ENCODE measurements around the gene JAKMIP1.

The JAKMIP1 gene

GRCh38 chr4:6177587-6178197, 22.7 kb downstream of the JAKMIP1 start:
- DNase-seq: no peak

GRCh38 chr4:6175426-6175825, 24.9 kb downstream of the JAKMIP1 start:
- no peak for DNase-seq

GRCh38 chr4:6172927-6173200, 27.5 kb downstream of the JAKMIP1 start:
- no peak for DNase-seq

GRCh38 chr4:6172093-6172926, 28.0 kb downstream of the JAKMIP1 start:
- DNase-seq: no peak

- DNase-seq: no peak
Measured at GRCh38 chr4:6169239-6169638, 31.1 kb downstream of the JAKMIP1 start.

- no peak for DNase-seq
Measured at GRCh38 chr4:6165766-6166165, 34.6 kb downstream of the JAKMIP1 start.

GRCh38 chr4:6162885-6163284, 37.5 kb downstream of the JAKMIP1 start:
- DNase-seq: no peak

GRCh38 chr4:6161921-6162464, 38.4 kb downstream of the JAKMIP1 start:
- DNase-seq: no peak

GRCh38 chr4:6160536-6160935, 39.8 kb downstream of the JAKMIP1 start:
- no peak for DNase-seq

- no peak for DNase-seq
Measured at GRCh38 chr4:6157926-6158325, 42.4 kb downstream of the JAKMIP1 start.

- DNase-seq: no peak
Measured at GRCh38 chr4:6155996-6156750, 44.2 kb downstream of the JAKMIP1 start.

GRCh38 chr4:6154875-6155274, 45.5 kb downstream of the JAKMIP1 start:
- DNase-seq: no peak

GRCh38 chr4:6153874-6154273, 46.5 kb downstream of the JAKMIP1 start:
- no peak for DNase-seq

GRCh38 chr4:6152869-6153705, 47.3 kb downstream of the JAKMIP1 start:
- no peak for DNase-seq

- DNase-seq: no peak
Measured at GRCh38 chr4:6150046-6150735, 50.2 kb downstream of the JAKMIP1 start.

GRCh38 chr4:6148506-6149205, 51.7 kb downstream of the JAKMIP1 start:
- DNase-seq: no peak

GRCh38 chr4:6147441-6147840, 52.9 kb downstream of the JAKMIP1 start:
- DNase-seq: no peak

GRCh38 chr4:6143603-6144181, 56.7 kb downstream of the JAKMIP1 start:
- DNase-seq: no peak

GRCh38 chr4:6142935-6143602, 57.3 kb downstream of the JAKMIP1 start:
- no peak for DNase-seq

- no peak for DNase-seq
Measured at GRCh38 chr4:6142511-6142910, 57.8 kb downstream of the JAKMIP1 start.

GRCh38 chr4:6141554-6141953, 58.8 kb downstream of the JAKMIP1 start:
- no peak for DNase-seq

All from stimulated activated naive CD4-positive, alpha-beta T cell (primary cell).